IMR-90 (cell line): ENCODE results near the gene GJC1. TPM values are rescaled to one million over a fixed set of nuclear protein-coding genes. Genes with fewer than 3 reads are reported as not detected.

Source experiments
- ATAC-seq: fragments of 200-7000 bp; cut with Tn5 transposase; 2 replicates; pipeline ENCODE4 v1.9.1; 2020; ENCODE audit warnings: low read depth, mild to moderate bottlenecking, moderate library complexity
- BruUV-seq: library from RNA; stranded (reverse); fragments of 400-500 nt; replicated peaks from 2 replicates; lab custom pipeline; 2021; lab: Mats Ljungman, UMichigan
- CTCF ChIA-PET: fragments of 300-600 bp; formaldehyde crosslinking; extraction: SDS; loops from one replicate; lab custom pipeline; 2021; ENCODE audit warnings: antibody characterized with exemption; lab: Yijun Ruan, JAX
- POLR2A ChIA-PET: fragments of 300-600 bp; sonication (Branson Sonifier 250); formaldehyde crosslinking; loops from one replicate; lab custom pipeline; 2022; ENCODE audit warnings: antibody characterized with exemption; ENCODE audit not compliant: unreplicated experiment; lab: Charles Lee
- DNase-seq: peaks from one replicate; pipeline ENCODE4 v3.0.0; 2013
- H2AFZ ChIP-seq: replicated peaks from 2 replicates; pipeline ENCODE3; 2013; ENCODE audit warnings: low read length, mild to moderate bottlenecking; ENCODE audit not compliant: poor library complexity
- H2AK5ac ChIP-seq: 2 replicates; pipeline ENCODE4 v1.6.1; 2013; ENCODE audit warnings: low read depth, low read length, inconsistent platforms
- H2AK9ac ChIP-seq: replicated peaks from 2 replicates; pipeline ENCODE3; 2013; ENCODE audit warnings: mild to moderate bottlenecking, low read depth, low read length, moderate library complexity; ENCODE audit not compliant: poor library complexity
- H2BK120ac ChIP-seq: 2 replicates; pipeline ENCODE4 v1.6.1; 2013; ENCODE audit warnings: low read depth, low read length, inconsistent platforms
- H2BK15ac ChIP-seq: 3 replicates; pipeline ENCODE4 v1.6.1; 2013; ENCODE audit warnings: low read depth, low read length, inconsistent platforms
- H2BK20ac ChIP-seq: 2 replicates; pipeline ENCODE4 v1.6.1; 2013; ENCODE audit warnings: low read depth, mild to moderate bottlenecking, inconsistent platforms, low read length, moderate library complexity
- H2BK5ac ChIP-seq: 2 replicates; pipeline ENCODE4 v1.6.1; 2013; ENCODE audit warnings: mild to moderate bottlenecking, low read depth, low read length, inconsistent platforms; ENCODE audit not compliant: poor library complexity, severe bottlenecking
- H3K14ac ChIP-seq: replicated peaks from 2 replicates; pipeline ENCODE4 v1.6.1; 2013; ENCODE audit warnings: low read depth, low read length, inconsistent platforms
- H3K18ac ChIP-seq: 2 replicates; pipeline ENCODE4 v1.6.1; 2013; ENCODE audit warnings: low read depth, low read length, control low read depth
- H3K23ac ChIP-seq: 2 replicates; pipeline ENCODE4 v1.6.1; 2013; ENCODE audit warnings: low read depth, low read length, inconsistent platforms
- H3K27ac ChIP-seq: 2 replicates; pipeline ENCODE4 v1.5.1; 2013; ENCODE audit warnings: mild to moderate bottlenecking, control low read depth, low read length; ENCODE audit not compliant: insufficient read depth
- H3K27me3 ChIP-seq: 2 replicates; pipeline ENCODE4 v1.6.1; 2013; ENCODE audit warnings: low read length; ENCODE audit not compliant: control insufficient read depth, insufficient read depth
- H3K36me3 ChIP-seq: 2 replicates; pipeline ENCODE4 v1.6.1; 2013; ENCODE audit warnings: low read length, mixed read lengths; ENCODE audit not compliant: control insufficient read depth, insufficient read depth
- H3K4ac ChIP-seq: 2 replicates; pipeline ENCODE4 v1.6.1; 2013; ENCODE audit warnings: low read depth, low read length, inconsistent platforms
- H3K4me1 ChIP-seq: 2 replicates; pipeline ENCODE4 v1.6.1; 2013; ENCODE audit warnings: low read length, mixed read lengths; ENCODE audit not compliant: control insufficient read depth, insufficient read depth
- H3K4me2 ChIP-seq: 2 replicates; pipeline ENCODE4 v1.6.1; 2013; ENCODE audit warnings: low read depth, mild to moderate bottlenecking, control low read depth, low read length, moderate library complexity
- H3K4me3 ChIP-seq: 2 replicates; pipeline ENCODE4 v1.5.1; 2013; ENCODE audit warnings: low read depth, mild to moderate bottlenecking, control low read depth, low read length, moderate library complexity; ENCODE audit not compliant: insufficient read depth
- H3K56ac ChIP-seq: 2 replicates; pipeline ENCODE4 v1.6.1; 2013; ENCODE audit warnings: low read length, inconsistent platforms; ENCODE audit not compliant: insufficient read depth; ENCODE audit errors: extremely low read depth
- H3K79me1 ChIP-seq, 2 experiments: 2 replicates each; pipeline ENCODE4 v1.6.1; 2013; ENCODE audit warnings: low read length in 2 of 2, inconsistent platforms in 1 of 2, low read depth in 1 of 2
- H3K9ac ChIP-seq: 2 replicates; pipeline ENCODE4 v1.6.1; 2013; ENCODE audit warnings: low read depth, low read length, control low read depth
- H3K9me1 ChIP-seq: 2 replicates; pipeline ENCODE4 v1.6.1; 2013; ENCODE audit warnings: low read length, inconsistent platforms; ENCODE audit not compliant: insufficient read depth
- H3K9me3 ChIP-seq: 2 replicates; pipeline ENCODE4 v1.6.1; 2013; ENCODE audit warnings: low read length; ENCODE audit not compliant: control insufficient read depth, insufficient read depth
- H4K20me1 ChIP-seq: 2 replicates; pipeline ENCODE4 v1.6.1; 2013; ENCODE audit warnings: low read length, inconsistent platforms; ENCODE audit not compliant: insufficient read depth
- H4K5ac ChIP-seq: 2 replicates; pipeline ENCODE4 v1.6.1; 2013; ENCODE audit warnings: mild to moderate bottlenecking, low read depth, low read length, control low read depth
- H4K8ac ChIP-seq, 2 experiments: 2 replicates each; pipeline ENCODE4 v1.6.1; 2013; ENCODE audit warnings: low read depth in 2 of 2, low read length in 2 of 2, control low read depth in 1 of 2, inconsistent platforms in 1 of 2
- H4K91ac ChIP-seq: 2 replicates; pipeline ENCODE4 v1.6.1; 2013; ENCODE audit warnings: low read depth, low read length, inconsistent platforms; ENCODE audit not compliant: insufficient read depth
- BHLHE40 ChIP-seq: fragments of 150-350 bp; IDR thresholded peaks from 2 replicates; pipeline ENCODE4 v1.6.1; 2016; ENCODE audit warnings: mild to moderate bottlenecking, low read depth, low read length
- CHD1 ChIP-seq: IDR thresholded peaks from 2 replicates; pipeline ENCODE4 v1.6.1; 2012; ENCODE audit warnings: low read depth, low read length, improper control_type of control experiment
- FOS ChIP-seq: fragments of 150-350 bp; IDR thresholded peaks from 2 replicates; pipeline ENCODE4 v1.6.1; 2016; ENCODE audit warnings: low read depth, low read length
- MAFK ChIP-seq: IDR thresholded peaks from 2 replicates; pipeline ENCODE4 v1.6.1; 2012; ENCODE audit warnings: low read depth, low read length, improper control_type of control experiment
- MAZ ChIP-seq: IDR thresholded peaks from 2 replicates; pipeline ENCODE4 v1.6.1; 2012; ENCODE audit warnings: low read depth, mild to moderate bottlenecking, low read length, improper control_type of control experiment, moderate library complexity, borderline replicate concordance
- NFE2L2 ChIP-seq: fragments of 150-350 bp; IDR thresholded peaks from 2 replicates; pipeline ENCODE4 v1.6.1; 2016; ENCODE audit warnings: low read depth, mild to moderate bottlenecking, low read length
- POLR2A ChIP-seq: IDR thresholded peaks from 2 replicates; pipeline ENCODE4 v1.6.1; 2012; ENCODE audit warnings: mild to moderate bottlenecking, low read depth, low read length
- RCOR1 ChIP-seq: IDR thresholded peaks from 2 replicates; pipeline ENCODE4 v1.6.1; 2012; ENCODE audit warnings: mild to moderate bottlenecking, low read length, improper control_type of control experiment; ENCODE audit not compliant: insufficient replicate concordance
- RFX5 ChIP-seq: IDR thresholded peaks from 2 replicates; pipeline ENCODE4 v1.8.0; 2012; ENCODE audit warnings: low read depth, mild to moderate bottlenecking, low read length, moderate library complexity
- SMC3 ChIP-seq: fragments of 150-350 bp; IDR thresholded peaks from 2 replicates; pipeline ENCODE4 v1.6.1; 2016; ENCODE audit warnings: low read depth, mild to moderate bottlenecking, antibody characterized with exemption, low read length, moderate library complexity
- WGBS, 2 experiments: methylation state at CpG; one replicate each; pipeline versions ENCODE4 v1.1.5 to v1.1.7; 2013; ENCODE audit warnings: missing lambda C conversion rate in 2 of 2; ENCODE audit not compliant: insufficient read length in 1 of 2; ENCODE audit errors: extremely low coverage in 2 of 2; 5-methylcytosine and 5-hydroxymethylcytosine counted together
- dilution Hi-C: fragments of 300-500 bp; cut with HindIII; formaldehyde crosslinking; loops from one replicate; pipeline ENCODE4 v1.14.3; 2018; ENCODE audit warnings: low sequenced_read_pairs; ENCODE audit not compliant: unreplicated experiment
- in situ Hi-C: fragments of 300-500 bp; cut with MboI; formaldehyde crosslinking; loops from 3 replicates; pipeline ENCODE4 v1.14.3; 2019; ENCODE audit warnings: low sequenced_read_pairs, inconsistent platforms, mixed read lengths
- intact Hi-C: fragments of 100-400 bp; cut with micrococcal nuclease; formaldehyde crosslinking; loops from 2 replicates; pipeline ENCODE4 v1.10.0; 2022
- polyA plus RNA-seq, 3 experiments: library from polyadenylated mRNA; depleted of rRNA; stranded (reverse); fragments of >200 nt; gene quantifications; 2 replicates each; pipeline ENCODE4 v1.2.3, GENCODE V29; 2012; ENCODE audit warnings: low replicate concordance in 1 of 3
- total RNA-seq: library from RNA; depleted of rRNA; stranded (reverse); fragments of >200 nt; gene quantifications from 2 replicates; pipeline ENCODE4 v1.2.3, GENCODE V29; 2012
- TF ChIP-seq, protein P1 (sequence below): fragments of 150-350 bp; IDR thresholded peaks from 2 replicates; pipeline ENCODE4 v1.6.1; 2016; ENCODE audit warnings: low read depth, mild to moderate bottlenecking, low read length, moderate library complexity, borderline replicate concordance
- TF ChIP-seq, protein P2 (sequence below): fragments of 150-350 bp; IDR thresholded peaks from 2 replicates; pipeline ENCODE4 v1.6.1; 2017; ENCODE audit warnings: mild to moderate bottlenecking, antibody characterized with exemption, low read length, low read depth

Gene GJC1
- total and polyA plus RNA-seq, 2 of the 4 experiments (the other 2 are of a cell fraction) = 23.9 to 69.7 TPM

DNA sequence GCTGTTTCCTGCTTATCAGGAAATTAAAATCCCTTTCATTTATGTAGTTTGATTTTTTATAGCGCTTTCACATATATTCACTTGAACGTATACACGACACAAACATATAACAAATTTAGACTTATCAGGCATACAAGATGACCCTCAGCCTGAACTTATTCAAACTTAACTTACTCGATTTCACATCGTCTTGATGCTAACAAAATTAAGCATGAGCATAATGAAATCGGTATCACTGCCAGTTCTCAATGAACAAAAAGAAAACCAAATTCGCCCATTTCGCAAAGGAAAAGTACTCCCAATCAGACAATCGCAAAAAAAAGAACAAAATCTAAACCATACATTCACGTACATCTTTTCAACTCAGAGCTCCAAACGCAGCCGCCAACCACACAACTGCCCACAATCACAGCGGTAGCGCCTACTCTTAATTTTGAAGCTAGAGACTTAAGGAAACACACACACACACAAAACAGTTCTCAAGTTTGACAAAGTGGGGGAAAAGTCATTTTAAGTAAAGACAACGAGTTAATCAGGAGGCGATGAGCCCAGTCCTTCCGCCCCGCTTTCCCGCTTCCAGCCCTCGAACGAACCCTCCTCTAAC is 1.1 kb downstream of the GJC1 start:
- Histone ChIP-seq H2BK15ac (peak overlapping the region; percentile 72; the same call in 2 of the 3 replicates), H3K14ac (peak overlapping the region; percentile 95), H3K9me1 (0 out of 2 replicates have a peak, but pooled peaks cover 4% of the 10 kb centered on the region), H2BK5ac (peak overlapping the region; percentile 67), H4K91ac (peak overlapping the region; percentile 76), H2AK5ac (peak overlapping the region; percentile 14; the same call in 1 of the 2 replicates), H3K79me1 (peaks cover 6 to 22% of the 10 kb centered on the region in 2 experiments; a peak in 2 of 4 replicates), H3K36me3 (no peaks in the 10 kb centered on the region), H2AK9ac (peak overlapping the region; percentile 94), H4K5ac (peak overlapping the region; percentile 0; the same call in 1 of the 2 replicates), H3K27ac (peak overlapping the region; percentile 86), H3K56ac (peak overlapping the region; percentile 84), H3K9me3 (no peaks in the 10 kb centered on the region), H2BK20ac (peak overlapping the region; percentile 0; the same call in 1 of the 2 replicates), H3K4me3 (peak overlapping the region; percentile 77), H3K9ac (peak overlapping the region; percentile 94), H3K4me1 (peaks cover 2% of the 10 kb centered on the region), H3K18ac (peak overlapping the region; percentile 56), H2AFZ (peak overlapping the region; percentile 88), H4K8ac (peak overlapping the region; percentile 9 to 78; a peak in 2 of 4 replicates), H2BK120ac (peak overlapping the region; percentile 72), H3K27me3 (no peaks in the 10 kb centered on the region), H3K4ac (peak overlapping the region; percentile 77), H3K23ac (peak overlapping the region; percentile 91), H4K20me1 (peaks cover 7% of the 10 kb centered on the region; the same call in 1 of the 2 replicates), H3K4me2 (peak overlapping the region; percentile 97)
- TF ChIP-seq BHLHE40 (no peak), CHD1 (no peak), NFE2L2 (no peak), RCOR1 (no peak), MAZ (no peak), POLR2A (no peak), SMC3 (no peak), MAFK (no peak), RFX5 (no peak), FOS (no peak)
- TF ChIP-seq, protein P1, sequence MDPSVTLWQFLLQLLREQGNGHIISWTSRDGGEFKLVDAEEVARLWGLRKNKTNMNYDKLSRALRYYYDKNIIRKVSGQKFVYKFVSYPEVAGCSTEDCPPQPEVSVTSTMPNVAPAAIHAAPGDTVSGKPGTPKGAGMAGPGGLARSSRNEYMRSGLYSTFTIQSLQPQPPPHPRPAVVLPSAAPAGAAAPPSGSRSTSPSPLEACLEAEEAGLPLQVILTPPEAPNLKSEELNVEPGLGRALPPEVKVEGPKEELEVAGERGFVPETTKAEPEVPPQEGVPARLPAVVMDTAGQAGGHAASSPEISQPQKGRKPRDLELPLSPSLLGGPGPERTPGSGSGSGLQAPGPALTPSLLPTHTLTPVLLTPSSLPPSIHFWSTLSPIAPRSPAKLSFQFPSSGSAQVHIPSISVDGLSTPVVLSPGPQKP = no peak
- TF ChIP-seq, protein P2, sequence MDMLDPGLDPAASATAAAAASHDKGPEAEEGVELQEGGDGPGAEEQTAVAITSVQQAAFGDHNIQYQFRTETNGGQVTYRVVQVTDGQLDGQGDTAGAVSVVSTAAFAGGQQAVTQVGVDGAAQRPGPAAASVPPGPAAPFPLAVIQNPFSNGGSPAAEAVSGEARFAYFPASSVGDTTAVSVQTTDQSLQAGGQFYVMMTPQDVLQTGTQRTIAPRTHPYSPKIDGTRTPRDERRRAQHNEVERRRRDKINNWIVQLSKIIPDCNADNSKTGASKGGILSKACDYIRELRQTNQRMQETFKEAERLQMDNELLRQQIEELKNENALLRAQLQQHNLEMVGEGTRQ = no peak
- intact Hi-C loops = loop anchor here (1.0 kb wide), 1 partner anchor 50 kb away; no protein-coding TSS in a partner anchor
- in situ Hi-C loops = loop anchor here (5.0 kb wide), 1 partner anchor 37 kb away; no protein-coding TSS in a partner anchor
- ATAC-seq = peak; percentile 3; the same call in 1 of the 2 replicates
- dilution Hi-C loops = no loop called here
- POLR2A ChIA-PET = no interaction called here
- no peak for DNase-seq
- CTCF ChIA-PET = no interaction called here
- 0% methylated on average over 3 of the region's 21 CpGs; no CpG with 5 or more reads in 1 of the 2 experiments for WGBS, 2 experiments
- BruUV-seq = no TSS peak
